ENCODE data around the gene TPH2. TPM values are rescaled to one million over a fixed set of nuclear protein-coding genes. Genes with fewer than 3 reads are reported as not detected.

Gene TPH2
- total RNA-seq, 1 experiment from 2014 or later, result 0.66 TPM

DNA sequence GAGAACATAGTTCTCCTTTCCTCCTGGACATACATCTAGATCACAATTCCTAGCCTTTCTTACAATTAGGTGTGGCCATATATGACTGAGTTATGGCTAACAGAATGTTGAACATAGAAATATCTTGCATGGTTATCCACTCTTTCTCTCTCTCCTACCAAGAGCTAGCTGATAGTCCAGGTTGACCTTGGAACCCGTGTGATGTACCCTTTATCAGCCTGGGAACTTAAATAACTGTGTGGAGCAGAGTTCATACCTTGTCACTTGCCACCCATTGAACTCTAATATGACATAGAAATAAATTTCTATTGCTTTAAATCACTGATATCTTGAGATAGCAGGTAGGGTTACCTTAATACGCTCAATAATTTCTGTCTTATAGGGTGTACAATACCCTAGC, 115.9 kb downstream of the TPH2 start:
- Histone ChIP-seq H2BK5ac (ENCODE audit: insufficient read length, low read length) (no peak overlapping the region), H3K9me3 (ENCODE audit: control insufficient read depth, low read depth, low read length) (no peaks in the 10 kb centered on the region), H3K14ac (ENCODE audit: insufficient read depth, low read length) (no peak overlapping the region), H2BK15ac (ENCODE audit: low read depth, low read length) (no peak overlapping the region), H3K18ac (ENCODE audit: insufficient read length, low read depth, low read length) (no peak overlapping the region), H3K79me2 (ENCODE audit: insufficient read depth, low read length) (no peaks in the 10 kb centered on the region), H3K9ac (ENCODE audit: extremely low read depth, insufficient read length, low read length) (no peak overlapping the region), H2BK12ac (ENCODE audit: insufficient read length, low read depth, low read length) (no peak overlapping the region), H3K56ac (ENCODE audit: insufficient read length, low read depth, low read length) (no peak overlapping the region), H3K79me1 (ENCODE audit: insufficient read depth, low read depth, low read length, poor library complexity, severe bottlenecking) (no peaks in the 10 kb centered on the region), H3K4me2 (ENCODE audit: insufficient read depth, insufficient read length, low read length) (no peak overlapping the region), H4K5ac (ENCODE audit: insufficient read length, low read depth, low read length) (no peak overlapping the region), H2AFZ (ENCODE audit: low read length) (no peak overlapping the region), H2BK120ac (ENCODE audit: low read depth, low read length, poor library complexity, severe bottlenecking) (no peak overlapping the region), H3K4me1 (ENCODE audit: insufficient read depth, low read length) (no peaks in the 10 kb centered on the region), H2AK5ac (ENCODE audit: insufficient read length, low read length) (no peak overlapping the region), H3K23ac (ENCODE audit: insufficient read length, low read depth, low read length) (no peak overlapping the region), H3K27me3 (ENCODE audit: insufficient read depth, low read length) (no peaks in the 10 kb centered on the region), H4K8ac (replicated peaks; ENCODE audit: insufficient read length, low read depth, low read length) (no peak overlapping the region), H4K20me1 (ENCODE audit: control insufficient read depth, insufficient read depth, insufficient read length) (no peaks in the 10 kb centered on the region), H3T11ph (ENCODE audit: low read length) (no peak overlapping the region), H4K91ac (ENCODE audit: insufficient read length, low read depth, low read length) (no peak overlapping the region), H3K23me2 (ENCODE audit: insufficient read length, low read depth, low read length, poor library complexity, severe bottlenecking) (no peaks in the 10 kb centered on the region), H3K27ac (ENCODE audit: insufficient read length, low read depth, low read length) (no peak overlapping the region), H2BK20ac (ENCODE audit: low read depth, low read length, poor library complexity, severe bottlenecking) (no peak overlapping the region), H3K4ac (ENCODE audit: low read depth, low read length) (no peak overlapping the region)
- H3K36me3 Mint-ChIP-seq (ENCODE audit: insufficient read depth in 1 of 3, low read depth in 3 of 3), result no peaks in the 10 kb centered on the region
- no peaks in the 10 kb centered on the region for H3K27me3 Mint-ChIP-seq (ENCODE audit: low read depth)
- H3K4me1 Mint-ChIP-seq, result 0 out of 4 replicates have a peak, but pooled peaks cover 0 to 3% of the 10 kb centered on the region in 2 experiments
- H3K9me3 Mint-ChIP-seq, result no peaks in the 10 kb centered on the region
- H3K27ac Mint-ChIP-seq, result no peak overlapping the region
- no peak overlapping the region for H3K4me3 Mint-ChIP-seq
- TF ChIP-seq, protein P1, sequence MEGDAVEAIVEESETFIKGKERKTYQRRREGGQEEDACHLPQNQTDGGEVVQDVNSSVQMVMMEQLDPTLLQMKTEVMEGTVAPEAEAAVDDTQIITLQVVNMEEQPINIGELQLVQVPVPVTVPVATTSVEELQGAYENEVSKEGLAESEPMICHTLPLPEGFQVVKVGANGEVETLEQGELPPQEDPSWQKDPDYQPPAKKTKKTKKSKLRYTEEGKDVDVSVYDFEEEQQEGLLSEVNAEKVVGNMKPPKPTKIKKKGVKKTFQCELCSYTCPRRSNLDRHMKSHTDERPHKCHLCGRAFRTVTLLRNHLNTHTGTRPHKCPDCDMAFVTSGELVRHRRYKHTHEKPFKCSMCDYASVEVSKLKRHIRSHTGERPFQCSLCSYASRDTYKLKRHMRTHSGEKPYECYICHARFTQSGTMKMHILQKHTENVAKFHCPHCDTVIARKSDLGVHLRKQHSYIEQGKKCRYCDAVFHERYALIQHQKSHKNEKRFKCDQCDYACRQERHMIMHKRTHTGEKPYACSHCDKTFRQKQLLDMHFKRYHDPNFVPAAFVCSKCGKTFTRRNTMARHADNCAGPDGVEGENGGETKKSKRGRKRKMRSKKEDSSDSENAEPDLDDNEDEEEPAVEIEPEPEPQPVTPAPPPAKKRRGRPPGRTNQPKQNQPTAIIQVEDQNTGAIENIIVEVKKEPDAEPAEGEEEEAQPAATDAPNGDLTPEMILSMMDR (conservative IDR thresholded peaks at IDR 0.05), result no peak
- no peak for DNase-seq
- WGBS (ENCODE audit: extremely low coverage, insufficient read length, low lambda C conversion rate), result no CpG with 5 or more reads among the region's 2 CpGs

All from H9 (cell line).